WTC11 (cell line): ENCODE measurements around the gene ZNF487. TPM values are rescaled to one million over a fixed set of nuclear protein-coding genes. Genes with fewer than 3 reads are reported as not detected.

Source experiments
- ATAC-seq: fragments of 200-7000 bp; cut with Tn5 transposase; 2 replicates; pipeline ENCODE4 v1.10.0; 2021; ENCODE audit warnings: mild to moderate bottlenecking, moderate library complexity
- CTCF ChIA-PET: fragments of 300-600 bp; sonication (Branson Sonifier 250); formaldehyde crosslinking; loops from one replicate; lab custom pipeline; 2021; ENCODE audit warnings: antibody characterized with exemption; lab: Charles Lee
- POLR2A ChIA-PET: fragments of 350-600 bp; sonication (Branson Sonifier 250); formaldehyde crosslinking; loops from one replicate; lab custom pipeline; 2021; ENCODE audit warnings: antibody characterized with exemption; lab: Charles Lee
- DNase-seq: peaks from one replicate; pipeline ENCODE4 v3.0.0; 2021; ENCODE audit warnings: low spot score
- H3K27ac Mint-ChIP-seq: 2 replicates; pipeline ENCODE4 v1.8.0; 2021; ENCODE audit warnings: mixed read lengths
- H3K27me3 Mint-ChIP-seq: 2 replicates; pipeline ENCODE4 v1.8.0; 2021; ENCODE audit warnings: low read depth, mild to moderate bottlenecking, moderate library complexity, mixed read lengths
- H3K36me3 Mint-ChIP-seq: 2 replicates; pipeline ENCODE4 v1.8.0; 2021; ENCODE audit warnings: mixed read lengths
- H3K4me1 Mint-ChIP-seq: 2 replicates; pipeline ENCODE4 v1.8.0; 2022; ENCODE audit warnings: mixed read lengths
- H3K4me3 Mint-ChIP-seq: 2 replicates; pipeline ENCODE4 v1.8.0; 2021; ENCODE audit warnings: mild to moderate bottlenecking, moderate library complexity, mixed read lengths
- H3K9me3 Mint-ChIP-seq: 2 replicates; pipeline ENCODE4 v1.8.0; 2021; ENCODE audit warnings: mixed read lengths
- FOXJ3 ChIP-seq: sonication (generic); formaldehyde crosslinking; IDR thresholded peaks from 2 replicates; pipeline ENCODE4 v1.9.0; 2021; ENCODE audit warnings: missing genetic modification reagents, mild to moderate bottlenecking, borderline replicate concordance
- FOXK1 ChIP-seq: sonication (generic); formaldehyde crosslinking; IDR thresholded peaks from 2 replicates; pipeline ENCODE4 v1.8.0; 2022; ENCODE audit warnings: mild to moderate bottlenecking, moderate library complexity, missing genetic modification reagents
- GTF2I ChIP-seq: fragments of 250-450 bp; sonication (Bioruptor Pico); conservative IDR thresholded peaks from 2 replicates; pipeline ENCODE4 v1.4.0; 2021; ENCODE audit warnings: mild to moderate bottlenecking
- HMGA2 ChIP-seq: fragments of 250-450 bp; sonication (Bioruptor Pico); IDR thresholded peaks from 2 replicates; pipeline ENCODE4 v1.4.0; 2021; ENCODE audit warnings: mild to moderate bottlenecking, moderate library complexity
- IRF2 ChIP-seq: sonication (generic); formaldehyde crosslinking; IDR thresholded peaks from 2 replicates; pipeline ENCODE4 v1.8.0; 2022; ENCODE audit warnings: low read depth, missing genetic modification reagents, borderline replicate concordance
- NFATC4 ChIP-seq: fragments of 250-450 bp; sonication (Bioruptor Pico); IDR thresholded peaks from 2 replicates; pipeline ENCODE4 v1.9.0; 2021; ENCODE audit warnings: mild to moderate bottlenecking
- NR2C2 ChIP-seq: sonication (generic); formaldehyde crosslinking; IDR thresholded peaks from 2 replicates; pipeline ENCODE4 v1.8.0; 2022; ENCODE audit warnings: mild to moderate bottlenecking, missing genetic modification reagents
- TEAD1 ChIP-seq: sonication (generic); formaldehyde crosslinking; IDR thresholded peaks from 2 replicates; pipeline ENCODE4 v1.8.0; 2022; ENCODE audit warnings: mild to moderate bottlenecking, missing genetic modification reagents
- TP53 ChIP-seq: sonication (generic); formaldehyde crosslinking; IDR thresholded peaks from 2 replicates; pipeline ENCODE4 v1.8.1; 2023; ENCODE audit warnings: mild to moderate bottlenecking, missing genetic modification reagents
- ZNF121 ChIP-seq: sonication (generic); formaldehyde crosslinking; IDR thresholded peaks from 2 replicates; pipeline ENCODE4 v1.8.0; 2023; ENCODE audit warnings: missing genetic modification reagents
- ZNF232 ChIP-seq: sonication (generic); formaldehyde crosslinking; IDR thresholded peaks from 2 replicates; pipeline ENCODE4 v1.8.0; 2022; ENCODE audit warnings: mild to moderate bottlenecking, missing genetic modification reagents
- ZNF317 ChIP-seq: sonication (generic); formaldehyde crosslinking; IDR thresholded peaks from 2 replicates; pipeline ENCODE4 v1.8.1; 2023; ENCODE audit warnings: low read depth, mild to moderate bottlenecking, moderate library complexity, missing genetic modification reagents, borderline replicate concordance
- total RNA-seq: library from RNA; stranded (reverse); gene quantifications from 3 replicates; pipeline ENCODE4 v1.2.3, GENCODE V29; 2021
- TF ChIP-seq, protein P1 (sequence below): sonication (generic); formaldehyde crosslinking; IDR thresholded peaks from 2 replicates; pipeline ENCODE4 v1.8.0; 2022; ENCODE audit warnings: mild to moderate bottlenecking, missing genetic modification reagents
- TF ChIP-seq, protein P2 (sequence below): fragments of 250-450 bp; sonication (Bioruptor Pico); IDR thresholded peaks from 2 replicates; pipeline ENCODE4 v1.9.0; 2021; ENCODE audit warnings: moderate library complexity, mild to moderate bottlenecking, inconsistent platforms, borderline replicate concordance
- TF ChIP-seq, protein P3 (sequence below): sonication (generic); formaldehyde crosslinking; IDR thresholded peaks from 2 replicates; pipeline ENCODE4 v1.8.0; 2023; ENCODE audit warnings: missing genetic modification reagents
- TF ChIP-seq, protein P4 (sequence below): fragments of 250-450 bp; sonication (Bioruptor Pico); IDR thresholded peaks from 2 replicates; pipeline ENCODE4 v1.8.0; 2021; ENCODE audit warnings: mild to moderate bottlenecking
- TF ChIP-seq, protein P5 (sequence below): sonication (generic); formaldehyde crosslinking; IDR thresholded peaks from 2 replicates; pipeline ENCODE4 v1.8.1; 2023; ENCODE audit warnings: mild to moderate bottlenecking, missing genetic modification reagents, borderline replicate concordance
- TF ChIP-seq, protein P6 (sequence below): sonication (generic); formaldehyde crosslinking; IDR thresholded peaks from 2 replicates; pipeline ENCODE4 v1.8.0; 2022; ENCODE audit warnings: mild to moderate bottlenecking, missing genetic modification reagents
- TF ChIP-seq, protein P7 (sequence below): sonication (generic); formaldehyde crosslinking; IDR thresholded peaks from 2 replicates; pipeline ENCODE4 v1.8.0; 2023; ENCODE audit warnings: mild to moderate bottlenecking, missing genetic modification reagents

ZNF487 gene
- total RNA-seq, 1 experiment from 2014 or later, result 2.3 TPM

DNA sequence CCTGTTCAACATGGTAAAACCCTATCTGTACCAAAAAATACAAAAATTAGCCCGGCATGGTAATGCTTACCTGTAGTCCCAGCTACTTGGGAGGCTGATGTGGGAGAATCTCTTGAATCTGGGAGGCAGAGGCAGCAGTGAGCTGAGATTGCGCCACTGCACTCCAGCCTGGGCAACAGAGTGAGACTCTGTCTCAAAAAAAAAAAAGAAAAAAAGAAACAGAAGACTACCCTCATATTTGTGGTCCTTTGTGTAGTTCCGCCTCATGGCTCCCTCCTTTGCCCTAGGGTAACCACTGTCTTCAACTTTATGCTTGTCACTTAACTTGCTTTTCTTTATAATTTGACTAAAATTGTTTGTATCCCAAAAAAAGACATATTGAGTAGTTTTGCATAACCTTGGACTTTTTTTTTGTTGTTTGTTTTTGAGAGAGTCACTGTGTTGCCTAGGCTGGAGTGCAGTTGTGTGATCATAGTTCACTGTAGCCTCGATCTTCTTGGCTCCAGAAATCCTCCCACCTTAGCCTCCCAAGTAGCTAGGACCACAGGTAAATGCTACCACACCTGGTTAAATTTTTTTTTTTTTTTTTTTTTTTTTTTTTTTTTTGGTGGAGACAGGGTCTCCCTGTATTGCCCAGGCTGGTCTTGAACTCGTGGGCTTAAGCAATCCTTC lies 3.7 kb downstream of the ZNF487 start:
- DNase-seq, result no peak
- CTCF ChIA-PET, result no interaction called here
- POLR2A ChIA-PET, result no interaction called here
- no peak overlapping the region for H3K4me3 Mint-ChIP-seq
- no peaks in the 10 kb centered on the region for H3K27me3 Mint-ChIP-seq
- no peak overlapping the region for H3K27ac Mint-ChIP-seq
- peaks cover 9% of the 10 kb centered on the region for H3K9me3 Mint-ChIP-seq
- no peak for TF ChIP-seq NFATC4 (CRISPR knock-in tag)
- TF ChIP-seq TP53 (CRISPR knock-in tag), result no peak
- H3K4me1 Mint-ChIP-seq, result peaks cover 7% of the 10 kb centered on the region
- no peak for ATAC-seq
- H3K36me3 Mint-ChIP-seq, result peaks cover 7% of the 10 kb centered on the region

DNA sequence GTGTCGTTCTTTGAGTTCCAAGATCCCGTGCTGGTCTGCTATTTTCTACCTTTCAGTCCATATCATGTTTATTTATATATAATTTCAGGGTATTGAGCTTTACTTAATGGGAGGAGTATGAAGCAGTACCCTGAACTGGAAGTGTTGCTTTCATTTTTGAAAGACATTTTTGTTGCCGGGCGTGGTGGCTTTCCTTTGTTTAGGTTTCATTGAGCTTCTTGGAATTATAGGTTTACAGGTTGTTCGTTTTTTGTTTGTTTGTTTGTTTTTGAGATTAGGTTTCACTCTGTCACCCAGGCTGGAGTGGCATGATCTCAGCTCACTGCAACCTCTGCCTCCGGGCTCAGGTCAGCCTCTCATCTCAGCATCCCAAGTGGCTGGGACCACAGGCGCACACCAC lies 7.4 kb downstream of the ZNF487 start:
- H3K27me3 Mint-ChIP-seq, result no peaks in the 10 kb centered on the region; the same call in 1 of the 2 replicates
- DNase-seq, result no peak
- H3K4me1 Mint-ChIP-seq, result no peaks in the 10 kb centered on the region
- no peak overlapping the region for H3K27ac Mint-ChIP-seq
- ChIA-PET POLR2A (no interaction called here), CTCF (no interaction called here)
- TF ChIP-seq GTF2I (CRISPR knock-in tag), result no peak
- TF ChIP-seq TP53 (CRISPR knock-in tag), result no peak
- TF ChIP-seq FOXJ3 (CRISPR knock-in tag), result no peak
- no peak for TF ChIP-seq HMGA2 (CRISPR knock-in tag)
- no peak for TF ChIP-seq IRF2
- no peak for TF ChIP-seq ZNF317
- TF ChIP-seq, protein P1, sequence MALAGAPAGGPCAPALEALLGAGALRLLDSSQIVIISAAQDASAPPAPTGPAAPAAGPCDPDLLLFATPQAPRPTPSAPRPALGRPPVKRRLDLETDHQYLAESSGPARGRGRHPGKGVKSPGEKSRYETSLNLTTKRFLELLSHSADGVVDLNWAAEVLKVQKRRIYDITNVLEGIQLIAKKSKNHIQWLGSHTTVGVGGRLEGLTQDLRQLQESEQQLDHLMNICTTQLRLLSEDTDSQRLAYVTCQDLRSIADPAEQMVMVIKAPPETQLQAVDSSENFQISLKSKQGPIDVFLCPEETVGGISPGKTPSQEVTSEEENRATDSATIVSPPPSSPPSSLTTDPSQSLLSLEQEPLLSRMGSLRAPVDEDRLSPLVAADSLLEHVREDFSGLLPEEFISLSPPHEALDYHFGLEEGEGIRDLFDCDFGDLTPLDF (CRISPR knock-in tag), result no peak
- TF ChIP-seq, protein P2, sequence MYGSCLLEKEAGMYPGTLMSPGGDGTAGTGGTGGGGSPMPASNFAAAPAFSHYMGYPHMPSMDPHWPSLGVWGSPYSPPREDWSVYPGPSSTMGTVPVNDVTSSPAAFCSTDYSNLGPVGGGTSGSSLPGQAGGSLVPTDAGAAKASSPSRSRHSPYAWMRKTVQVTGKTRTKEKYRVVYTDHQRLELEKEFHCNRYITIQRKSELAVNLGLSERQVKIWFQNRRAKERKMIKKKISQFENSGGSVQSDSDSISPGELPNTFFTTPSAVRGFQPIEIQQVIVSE (CRISPR knock-in tag), result no peak
- TF ChIP-seq, protein P3, sequence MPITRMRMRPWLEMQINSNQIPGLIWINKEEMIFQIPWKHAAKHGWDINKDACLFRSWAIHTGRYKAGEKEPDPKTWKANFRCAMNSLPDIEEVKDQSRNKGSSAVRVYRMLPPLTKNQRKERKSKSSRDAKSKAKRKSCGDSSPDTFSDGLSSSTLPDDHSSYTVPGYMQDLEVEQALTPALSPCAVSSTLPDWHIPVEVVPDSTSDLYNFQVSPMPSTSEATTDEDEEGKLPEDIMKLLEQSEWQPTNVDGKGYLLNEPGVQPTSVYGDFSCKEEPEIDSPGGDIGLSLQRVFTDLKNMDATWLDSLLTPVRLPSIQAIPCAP (CRISPR knock-in tag), result no peak
- TF ChIP-seq NR2C2 (CRISPR knock-in tag), result no peak
- H3K9me3 Mint-ChIP-seq, result peaks cover 19% of the 10 kb centered on the region
- H3K4me3 Mint-ChIP-seq, result no peak overlapping the region
- H3K36me3 Mint-ChIP-seq, result peaks cover 18% of the 10 kb centered on the region
- no peak for ATAC-seq

DNA sequence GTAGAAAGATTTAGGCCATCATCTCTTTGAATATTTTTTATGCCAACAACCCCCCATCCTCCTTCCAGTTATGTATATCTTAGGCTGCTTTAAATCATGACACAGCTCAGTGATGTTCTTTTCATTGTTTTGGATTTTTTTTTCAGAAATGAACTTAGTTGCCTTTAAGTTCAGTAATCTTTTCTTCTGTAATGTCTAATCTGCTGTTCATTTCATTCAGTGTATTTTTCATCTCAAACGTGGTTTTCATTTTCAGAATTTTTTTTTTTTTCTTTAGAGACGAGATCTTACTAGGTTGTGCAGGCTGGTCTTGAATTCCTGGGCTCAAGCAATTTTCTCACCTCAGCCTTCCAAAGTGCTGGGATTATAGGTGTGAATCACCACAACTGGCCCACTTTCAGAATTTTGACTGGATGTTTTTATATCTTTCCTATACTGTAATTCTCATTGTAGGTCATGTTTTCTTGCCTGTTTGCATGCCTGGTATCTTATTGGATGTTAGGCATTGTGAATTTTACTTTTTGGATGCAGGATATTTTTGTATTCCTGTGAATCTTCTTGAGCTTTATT lies 8.1 kb downstream of the ZNF487 start:
- Mint-ChIP-seq H3K36me3 (peaks cover 18% of the 10 kb centered on the region), H3K27ac (no peak overlapping the region), H3K4me3 (no peak overlapping the region), H3K4me1 (no peaks in the 10 kb centered on the region), H3K27me3 (no peaks in the 10 kb centered on the region; the same call in 1 of the 2 replicates), H3K9me3 (peaks cover 19% of the 10 kb centered on the region)
- ChIA-PET POLR2A (no interaction called here), CTCF (no interaction called here)
- DNase-seq (no peak), ATAC-seq (no peak)
- no peak for TF ChIP-seq FOXJ3 (CRISPR knock-in tag)
- TF ChIP-seq FOXK1 (CRISPR knock-in tag), result no peak
- no peak for TF ChIP-seq ZNF317
- TF ChIP-seq, protein P3 (CRISPR knock-in tag), result no peak
- TF ChIP-seq, protein P4, sequence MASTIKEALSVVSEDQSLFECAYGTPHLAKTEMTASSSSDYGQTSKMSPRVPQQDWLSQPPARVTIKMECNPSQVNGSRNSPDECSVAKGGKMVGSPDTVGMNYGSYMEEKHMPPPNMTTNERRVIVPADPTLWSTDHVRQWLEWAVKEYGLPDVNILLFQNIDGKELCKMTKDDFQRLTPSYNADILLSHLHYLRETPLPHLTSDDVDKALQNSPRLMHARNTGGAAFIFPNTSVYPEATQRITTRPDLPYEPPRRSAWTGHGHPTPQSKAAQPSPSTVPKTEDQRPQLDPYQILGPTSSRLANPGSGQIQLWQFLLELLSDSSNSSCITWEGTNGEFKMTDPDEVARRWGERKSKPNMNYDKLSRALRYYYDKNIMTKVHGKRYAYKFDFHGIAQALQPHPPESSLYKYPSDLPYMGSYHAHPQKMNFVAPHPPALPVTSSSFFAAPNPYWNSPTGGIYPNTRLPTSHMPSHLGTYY, result no peak
- no peak for TF ChIP-seq ZNF121 (CRISPR knock-in tag)
- TF ChIP-seq ZNF232 (CRISPR knock-in tag), result no peak
- TF ChIP-seq TEAD1 (CRISPR knock-in tag), result no peak
- TF ChIP-seq, protein P5, sequence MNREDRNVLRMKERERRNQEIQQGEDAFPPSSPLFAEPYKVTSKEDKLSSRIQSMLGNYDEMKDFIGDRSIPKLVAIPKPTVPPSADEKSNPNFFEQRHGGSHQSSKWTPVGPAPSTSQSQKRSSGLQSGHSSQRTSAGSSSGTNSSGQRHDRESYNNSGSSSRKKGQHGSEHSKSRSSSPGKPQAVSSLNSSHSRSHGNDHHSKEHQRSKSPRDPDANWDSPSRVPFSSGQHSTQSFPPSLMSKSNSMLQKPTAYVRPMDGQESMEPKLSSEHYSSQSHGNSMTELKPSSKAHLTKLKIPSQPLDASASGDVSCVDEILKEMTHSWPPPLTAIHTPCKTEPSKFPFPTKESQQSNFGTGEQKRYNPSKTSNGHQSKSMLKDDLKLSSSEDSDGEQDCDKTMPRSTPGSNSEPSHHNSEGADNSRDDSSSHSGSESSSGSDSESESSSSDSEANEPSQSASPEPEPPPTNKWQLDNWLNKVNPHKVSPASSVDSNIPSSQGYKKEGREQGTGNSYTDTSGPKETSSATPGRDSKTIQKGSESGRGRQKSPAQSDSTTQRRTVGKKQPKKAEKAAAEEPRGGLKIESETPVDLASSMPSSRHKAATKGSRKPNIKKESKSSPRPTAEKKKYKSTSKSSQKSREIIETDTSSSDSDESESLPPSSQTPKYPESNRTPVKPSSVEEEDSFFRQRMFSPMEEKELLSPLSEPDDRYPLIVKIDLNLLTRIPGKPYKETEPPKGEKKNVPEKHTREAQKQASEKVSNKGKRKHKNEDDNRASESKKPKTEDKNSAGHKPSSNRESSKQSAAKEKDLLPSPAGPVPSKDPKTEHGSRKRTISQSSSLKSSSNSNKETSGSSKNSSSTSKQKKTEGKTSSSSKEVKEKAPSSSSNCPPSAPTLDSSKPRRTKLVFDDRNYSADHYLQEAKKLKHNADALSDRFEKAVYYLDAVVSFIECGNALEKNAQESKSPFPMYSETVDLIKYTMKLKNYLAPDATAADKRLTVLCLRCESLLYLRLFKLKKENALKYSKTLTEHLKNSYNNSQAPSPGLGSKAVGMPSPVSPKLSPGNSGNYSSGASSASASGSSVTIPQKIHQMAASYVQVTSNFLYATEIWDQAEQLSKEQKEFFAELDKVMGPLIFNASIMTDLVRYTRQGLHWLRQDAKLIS (CRISPR knock-in tag), result no peak
- TF ChIP-seq, protein P6, sequence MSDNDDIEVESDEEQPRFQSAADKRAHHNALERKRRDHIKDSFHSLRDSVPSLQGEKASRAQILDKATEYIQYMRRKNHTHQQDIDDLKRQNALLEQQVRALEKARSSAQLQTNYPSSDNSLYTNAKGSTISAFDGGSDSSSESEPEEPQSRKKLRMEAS (CRISPR knock-in tag), result no peak
- no peak for TF ChIP-seq NR2C2 (CRISPR knock-in tag)
- TF ChIP-seq, protein P7, sequence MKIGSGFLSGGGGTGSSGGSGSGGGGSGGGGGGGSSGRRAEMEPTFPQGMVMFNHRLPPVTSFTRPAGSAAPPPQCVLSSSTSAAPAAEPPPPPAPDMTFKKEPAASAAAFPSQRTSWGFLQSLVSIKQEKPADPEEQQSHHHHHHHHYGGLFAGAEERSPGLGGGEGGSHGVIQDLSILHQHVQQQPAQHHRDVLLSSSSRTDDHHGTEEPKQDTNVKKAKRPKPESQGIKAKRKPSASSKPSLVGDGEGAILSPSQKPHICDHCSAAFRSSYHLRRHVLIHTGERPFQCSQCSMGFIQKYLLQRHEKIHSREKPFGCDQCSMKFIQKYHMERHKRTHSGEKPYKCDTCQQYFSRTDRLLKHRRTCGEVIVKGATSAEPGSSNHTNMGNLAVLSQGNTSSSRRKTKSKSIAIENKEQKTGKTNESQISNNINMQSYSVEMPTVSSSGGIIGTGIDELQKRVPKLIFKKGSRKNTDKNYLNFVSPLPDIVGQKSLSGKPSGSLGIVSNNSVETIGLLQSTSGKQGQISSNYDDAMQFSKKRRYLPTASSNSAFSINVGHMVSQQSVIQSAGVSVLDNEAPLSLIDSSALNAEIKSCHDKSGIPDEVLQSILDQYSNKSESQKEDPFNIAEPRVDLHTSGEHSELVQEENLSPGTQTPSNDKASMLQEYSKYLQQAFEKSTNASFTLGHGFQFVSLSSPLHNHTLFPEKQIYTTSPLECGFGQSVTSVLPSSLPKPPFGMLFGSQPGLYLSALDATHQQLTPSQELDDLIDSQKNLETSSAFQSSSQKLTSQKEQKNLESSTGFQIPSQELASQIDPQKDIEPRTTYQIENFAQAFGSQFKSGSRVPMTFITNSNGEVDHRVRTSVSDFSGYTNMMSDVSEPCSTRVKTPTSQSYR, result no peak
